GM04503 (cell line): ENCODE data around the gene SOCS1.

Experiments used
- DNase-seq: peaks from one replicate; pipeline ENCODE4 v3.0.0-alpha.2; 2012; ENCODE audit warnings: low read depth

SOCS1 gene

DNA sequence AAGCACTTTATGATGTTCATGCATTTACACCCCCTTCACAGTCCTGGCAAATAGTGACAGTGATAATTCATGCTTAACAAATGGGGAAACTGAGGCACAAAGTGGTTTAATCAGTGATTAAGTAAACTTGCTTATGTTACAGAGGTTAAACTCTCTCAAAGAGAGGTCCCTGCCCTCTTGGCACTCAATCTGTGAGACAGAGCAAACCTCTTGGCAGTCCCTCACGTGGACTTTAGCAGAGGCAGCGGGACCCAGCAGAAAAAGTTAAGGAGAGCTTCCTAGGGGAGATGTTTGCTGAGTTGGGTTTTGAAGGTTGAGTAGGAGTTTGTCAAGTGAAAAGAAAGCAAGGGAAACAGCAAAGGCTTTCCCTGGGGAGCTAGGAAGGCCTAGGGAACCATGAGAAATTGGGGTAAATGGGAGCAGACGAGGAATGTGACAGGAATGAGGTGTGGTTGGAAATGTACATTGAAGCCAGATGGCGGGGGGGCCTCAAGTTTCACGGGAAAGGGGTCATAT, 10.7 kb downstream of the SOCS1 start:
- no peak for DNase-seq

DNA sequence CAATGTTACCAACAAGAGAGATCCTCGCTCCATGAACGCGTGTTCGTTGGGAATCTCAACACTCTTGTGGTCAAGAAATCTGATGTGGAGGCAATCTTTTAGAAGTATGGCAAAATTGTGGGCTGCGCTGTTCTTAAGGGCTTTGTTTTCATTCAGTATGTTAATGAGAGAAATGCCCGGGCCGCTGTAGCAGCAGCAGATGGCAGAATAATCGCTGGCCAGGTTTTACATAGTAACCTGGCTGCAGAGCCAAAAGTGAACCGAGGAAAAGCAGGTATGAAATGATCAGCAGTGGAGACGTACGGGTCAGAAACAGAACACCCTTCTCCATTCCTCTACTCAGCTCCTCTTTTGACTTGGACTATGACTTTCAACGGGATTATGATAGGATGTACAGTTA, 13.3 kb downstream of the SOCS1 start:
- DNase-seq: no peak

DNA sequence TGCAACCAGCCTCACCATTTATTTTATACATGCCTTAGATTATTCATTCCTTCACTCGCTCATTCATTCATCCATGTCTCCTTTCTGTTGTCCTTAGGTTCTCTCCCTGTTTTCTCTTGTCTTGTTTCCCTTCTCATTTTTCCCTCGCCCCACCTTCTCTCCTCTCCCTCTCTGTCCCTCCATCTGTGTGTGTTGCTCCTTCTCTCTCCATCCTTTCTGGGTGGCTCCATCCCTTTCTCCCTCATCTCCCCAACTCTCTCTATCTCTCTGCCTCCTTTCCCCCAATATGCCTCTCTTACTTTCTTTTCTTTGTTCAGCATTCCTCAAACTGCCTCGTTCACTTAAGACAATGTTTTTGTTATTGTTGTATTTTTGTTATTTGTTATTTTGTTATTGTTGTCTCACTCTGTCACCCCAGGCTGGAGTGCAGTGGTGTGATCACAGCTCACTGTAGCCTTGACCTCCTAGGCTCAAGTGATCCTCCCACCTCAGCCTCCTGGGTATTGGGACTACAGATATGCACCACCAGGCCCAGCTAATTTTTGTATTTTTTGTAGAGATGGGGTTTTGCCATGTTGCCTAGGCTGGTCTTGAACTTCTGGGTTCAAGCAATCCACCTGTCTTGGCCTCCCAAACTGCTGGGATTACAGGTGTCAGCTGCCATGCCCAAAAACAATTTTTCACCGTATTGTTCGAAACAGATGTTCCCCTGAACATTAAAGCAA, 14.4 kb downstream of the SOCS1 start:
- no peak for DNase-seq

DNA sequence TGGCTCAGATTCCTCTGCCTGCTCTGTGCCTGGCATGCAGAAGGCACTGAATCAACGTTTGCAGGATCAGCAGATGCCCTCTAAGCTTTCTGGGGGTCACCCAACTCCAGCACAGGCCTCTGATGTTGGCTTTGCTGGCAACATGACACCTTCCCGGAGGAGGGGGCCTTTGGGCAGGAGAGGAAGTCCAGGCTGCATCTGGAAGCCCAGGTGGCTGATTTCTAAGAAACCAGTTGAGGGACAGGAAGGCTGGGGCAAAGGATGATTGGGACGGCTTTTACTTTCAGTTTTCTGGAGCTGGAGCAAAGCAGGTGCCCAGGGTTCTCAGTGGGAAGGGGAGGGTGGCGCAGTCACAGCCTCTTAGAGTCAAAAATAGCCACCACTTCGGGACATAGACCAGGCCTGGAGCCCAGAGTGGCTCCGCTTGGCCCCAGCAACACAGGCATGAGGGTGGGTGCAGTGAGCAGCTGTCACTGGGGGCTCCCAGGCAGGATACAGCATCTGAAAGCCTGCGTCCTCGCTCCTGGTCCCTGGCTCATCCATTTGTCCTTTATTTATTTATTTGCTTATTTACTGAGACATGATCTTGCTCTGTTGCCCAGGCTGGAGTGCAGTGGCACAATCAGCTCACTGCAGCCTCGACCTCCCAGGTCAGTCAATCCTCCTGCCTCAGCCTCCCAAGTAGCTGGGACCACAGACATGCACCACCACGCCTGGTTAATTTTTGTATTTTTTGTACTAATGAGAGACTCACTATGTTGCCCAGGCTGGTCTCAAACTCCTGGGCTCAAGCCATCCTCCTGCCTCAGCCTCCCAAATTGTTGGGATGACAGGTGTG, 15.1 kb downstream of the SOCS1 start:
- DNase-seq: no peak

DNA sequence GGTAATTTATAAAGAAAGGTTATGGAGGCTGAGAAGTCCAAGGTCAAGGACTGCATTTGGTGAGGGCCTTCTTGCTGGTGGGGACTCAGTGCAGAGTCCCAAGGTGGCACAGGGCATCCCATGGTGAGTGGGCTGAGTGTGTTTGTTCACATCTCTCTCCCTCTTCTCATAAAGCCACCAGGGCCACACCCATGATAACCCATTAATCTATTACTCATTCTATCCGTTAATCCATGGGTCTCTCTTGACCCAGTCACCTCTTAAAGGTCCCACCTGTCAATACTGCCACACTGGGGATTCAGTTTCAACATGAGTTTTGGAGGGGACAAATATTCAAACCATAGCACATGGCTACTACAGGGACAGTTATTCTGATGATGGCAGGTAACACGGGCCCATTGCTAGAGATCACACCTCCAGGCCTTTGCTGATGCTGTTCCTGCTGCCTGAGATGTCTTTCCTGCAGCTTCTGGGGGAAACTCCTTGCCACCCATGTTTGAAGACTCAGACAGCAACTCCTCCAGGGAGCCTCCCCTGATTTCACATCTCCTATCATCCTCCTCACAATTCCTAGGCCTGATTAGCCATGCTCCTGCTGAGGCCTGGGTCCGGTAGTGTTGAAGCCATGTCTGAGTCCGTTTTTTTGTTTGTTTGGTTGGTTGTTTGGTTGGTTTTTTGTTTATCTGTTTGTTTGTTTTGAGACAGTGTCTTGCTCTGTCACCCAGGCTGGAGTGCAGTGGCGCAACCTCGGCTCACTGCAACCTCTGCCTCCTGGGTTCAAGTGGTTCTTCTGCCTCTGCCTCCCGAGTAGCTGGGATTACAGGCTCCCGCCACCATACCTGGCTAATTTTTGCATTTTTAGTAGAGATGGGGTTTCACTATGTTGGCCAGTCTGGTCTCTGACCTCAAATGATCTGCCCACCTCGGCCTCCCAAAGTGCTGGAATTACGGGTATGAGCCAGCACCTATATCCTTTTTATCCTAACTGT, 16.1 kb downstream of the SOCS1 start:
- DNase-seq: no peak

DNA sequence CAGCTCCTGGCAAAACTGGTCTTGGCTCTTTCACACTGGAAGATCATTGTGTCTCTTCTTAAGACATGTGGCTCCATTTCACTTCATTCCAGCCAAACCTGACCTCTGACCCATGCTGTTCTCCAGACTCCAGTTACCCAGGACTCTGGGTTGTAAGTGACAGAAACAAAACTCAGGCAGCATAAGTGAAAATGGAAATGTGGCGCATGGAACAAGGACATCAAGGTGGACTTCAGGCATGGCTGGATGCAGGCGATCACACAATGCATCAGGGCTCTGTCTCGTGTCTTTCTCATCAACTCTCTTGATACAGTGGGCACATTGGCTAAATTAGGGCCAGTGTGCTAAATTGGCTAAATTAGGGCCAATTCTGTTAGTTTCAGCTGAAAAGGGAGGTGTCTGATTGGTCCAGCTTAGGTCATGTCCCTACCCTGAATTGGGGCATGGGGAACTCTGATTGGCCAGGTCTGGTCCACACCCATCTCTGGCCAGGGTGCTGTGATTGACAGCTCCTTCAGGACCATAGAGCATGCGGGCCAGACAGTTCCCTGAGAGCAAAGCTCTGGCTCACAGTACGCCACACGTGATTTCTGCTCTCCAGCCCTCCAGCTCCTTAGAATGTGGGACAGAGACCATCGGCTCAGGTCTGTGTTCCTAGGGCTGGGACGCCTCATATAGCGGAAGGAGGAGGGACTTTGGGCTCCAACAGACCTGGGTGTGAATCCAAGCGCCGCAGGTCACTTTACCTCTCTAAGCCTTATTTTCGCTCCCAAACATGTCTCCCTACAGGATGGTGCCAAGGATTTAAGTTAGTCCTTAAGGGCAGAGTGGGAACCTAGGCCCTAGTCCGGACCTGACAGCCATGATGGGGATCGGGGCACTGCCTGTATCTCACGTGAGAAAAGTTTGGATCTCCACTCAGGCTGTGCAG, 17.5 kb downstream of the SOCS1 start:
- DNase-seq: no peak

DNA sequence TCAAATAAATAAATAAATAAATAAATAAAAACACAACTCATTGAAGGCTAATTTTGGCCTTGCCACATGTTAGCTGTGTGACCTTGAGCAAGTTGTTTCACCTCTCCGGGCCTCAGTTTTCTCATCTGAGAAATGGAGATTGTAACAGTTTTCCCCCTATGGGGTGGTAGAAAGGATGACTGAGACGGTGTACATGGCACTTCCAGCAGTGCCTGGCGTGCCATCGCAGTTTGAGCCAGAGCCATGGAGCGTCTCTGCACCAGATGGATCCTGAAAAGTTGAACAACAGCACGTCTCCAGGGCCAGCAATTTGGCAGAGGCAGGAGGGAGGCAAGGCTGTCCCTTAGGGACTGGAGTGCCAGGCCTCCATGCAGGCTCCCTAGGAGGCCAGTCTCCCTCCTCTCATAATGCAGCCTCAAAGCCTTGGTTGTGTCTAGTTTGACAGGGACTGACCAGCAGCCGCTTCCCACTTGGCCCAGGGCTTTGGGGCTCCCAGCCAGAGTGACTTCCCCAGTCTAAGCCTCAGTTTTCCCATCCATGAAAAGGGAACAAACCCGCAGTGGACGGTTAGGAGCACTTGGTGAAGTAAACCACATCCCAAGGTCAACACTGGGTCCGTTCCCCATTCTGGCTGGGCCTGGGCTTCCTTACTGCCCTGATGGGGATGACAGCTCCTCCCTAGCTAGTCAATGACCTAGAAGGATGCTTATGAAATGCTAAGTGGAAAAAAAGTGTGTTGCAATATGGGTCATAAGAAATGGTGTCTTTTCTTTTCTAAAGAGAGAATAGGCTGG, 19.3 kb downstream of the SOCS1 start:
- no peak for DNase-seq

DNA sequence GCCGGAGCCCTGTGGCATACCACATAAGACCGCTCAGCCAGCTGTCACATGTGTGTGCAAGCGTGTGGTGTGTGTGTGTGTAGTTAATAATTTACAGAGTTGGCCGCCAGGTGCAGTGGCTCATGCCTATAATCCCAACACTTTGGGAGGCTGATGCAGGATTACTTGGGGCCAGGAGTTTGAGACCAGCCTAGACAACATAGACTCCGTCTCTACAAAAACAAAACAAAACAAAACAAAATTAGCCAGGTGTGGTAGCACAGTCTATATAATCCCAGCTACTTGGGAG, 20.4 kb downstream of the SOCS1 start:
- no peak for DNase-seq

DNA sequence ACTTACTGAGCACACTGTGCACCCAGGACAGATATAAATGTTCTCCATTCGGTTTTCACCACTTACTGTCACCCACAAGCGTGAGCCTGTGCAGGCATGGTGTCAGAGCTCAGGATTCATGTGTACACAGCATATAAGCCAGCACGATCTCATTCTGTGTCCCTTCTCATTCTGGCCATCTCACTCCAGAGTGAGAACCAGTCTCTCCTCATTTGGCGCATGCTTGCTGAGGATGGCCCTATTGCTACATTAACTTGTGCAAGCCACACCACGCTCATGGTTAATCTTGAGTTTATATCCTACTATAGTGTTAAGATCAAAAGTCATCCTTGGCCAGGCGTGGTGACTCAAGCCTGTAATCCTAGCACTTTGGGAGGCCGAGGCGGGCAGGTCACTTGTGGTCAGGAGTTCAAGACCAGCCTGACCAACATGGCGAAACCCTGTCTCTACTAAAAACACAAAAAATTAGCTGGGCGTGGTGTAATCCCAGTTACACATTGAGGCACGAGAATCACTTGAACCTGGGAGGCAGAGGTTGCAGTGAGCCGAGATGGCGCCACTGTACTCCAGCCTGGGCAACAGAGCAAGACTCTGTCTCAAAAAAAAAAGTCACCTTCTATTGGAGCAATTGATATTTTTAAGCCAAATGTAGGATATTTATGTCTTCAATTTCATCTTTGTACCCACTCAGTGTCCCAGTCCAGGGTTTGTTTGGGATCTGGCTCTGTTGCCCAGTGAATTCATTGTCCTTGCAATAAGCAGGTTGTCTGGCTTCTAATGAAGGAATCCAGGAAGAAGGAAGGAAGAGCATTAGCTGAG, 20.9 kb downstream of the SOCS1 start:
- DNase-seq: no peak

DNA sequence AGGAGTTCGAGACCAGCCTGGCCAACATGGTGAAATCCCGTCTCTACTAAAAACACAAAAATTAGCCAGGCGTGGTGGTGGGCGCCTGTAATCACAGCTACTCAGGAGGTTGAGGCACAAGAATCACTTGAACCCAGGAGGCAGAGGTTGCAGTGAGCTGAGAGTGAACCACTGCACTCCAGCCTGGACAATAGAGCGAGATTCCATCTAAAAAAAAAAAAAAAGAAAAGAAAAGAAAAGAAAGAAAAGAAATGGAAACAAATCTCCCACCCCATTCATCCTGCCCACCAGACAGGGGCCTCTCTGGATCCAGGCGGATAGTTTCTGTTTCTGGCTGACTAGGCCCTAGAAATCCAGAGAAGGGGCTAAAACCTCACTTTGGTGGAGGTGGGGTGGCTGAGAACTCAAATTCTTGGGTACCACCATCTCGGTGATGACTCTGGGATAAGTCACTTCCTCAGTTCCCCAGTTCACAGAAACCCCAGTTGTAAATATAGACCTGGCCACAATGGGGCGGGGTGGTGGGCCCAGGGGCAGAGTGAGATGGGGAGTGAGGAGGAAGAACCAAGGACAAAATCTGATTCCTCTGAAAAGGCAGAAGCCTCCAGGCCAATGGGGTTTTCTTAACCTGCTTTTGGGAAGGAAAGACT, 22.2 kb downstream of the SOCS1 start:
- DNase-seq: no peak

DNA sequence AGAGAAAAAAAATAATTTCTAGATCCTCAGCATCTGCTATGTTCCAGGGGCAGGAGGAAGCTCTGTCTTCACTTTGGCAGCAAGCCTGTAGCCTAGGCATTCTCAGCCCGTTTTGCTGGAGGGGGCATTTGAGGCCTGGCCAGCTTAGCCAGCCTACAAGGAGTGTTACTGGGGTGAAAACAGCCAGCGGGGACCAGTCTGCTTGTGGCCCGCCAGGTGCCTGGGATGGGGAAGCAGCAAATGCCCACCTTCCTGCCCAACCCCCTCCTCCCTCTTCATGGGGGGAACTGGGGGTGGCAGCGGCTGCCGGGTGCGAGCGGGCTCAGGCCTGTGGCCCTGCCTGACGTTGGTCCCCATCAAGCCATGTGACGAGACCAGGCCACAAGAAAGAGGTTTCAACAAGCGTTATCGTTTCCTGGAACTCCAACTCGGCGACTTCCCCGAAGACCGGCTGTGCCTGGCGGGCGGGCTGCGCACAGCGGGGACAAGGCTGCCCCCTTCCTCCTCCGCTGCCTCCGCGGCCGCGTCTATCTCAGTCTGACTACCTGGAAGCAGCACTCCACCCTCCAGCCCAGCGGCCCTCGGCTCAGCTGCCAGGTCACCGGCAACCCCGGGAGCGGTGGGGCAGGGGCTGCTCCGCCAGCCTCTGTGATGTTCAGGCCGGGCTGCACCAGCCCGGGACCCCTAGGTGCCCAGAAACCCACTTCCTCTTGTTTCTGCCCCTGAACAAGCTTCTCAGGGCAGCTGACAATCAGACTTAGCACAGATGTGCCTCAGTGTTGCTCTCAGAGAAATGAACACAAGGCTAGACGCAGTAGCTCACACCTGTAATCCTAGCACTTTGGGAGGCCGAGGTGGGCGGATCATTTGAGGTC, 22.9 kb downstream of the SOCS1 start:
- no peak for DNase-seq

DNA sequence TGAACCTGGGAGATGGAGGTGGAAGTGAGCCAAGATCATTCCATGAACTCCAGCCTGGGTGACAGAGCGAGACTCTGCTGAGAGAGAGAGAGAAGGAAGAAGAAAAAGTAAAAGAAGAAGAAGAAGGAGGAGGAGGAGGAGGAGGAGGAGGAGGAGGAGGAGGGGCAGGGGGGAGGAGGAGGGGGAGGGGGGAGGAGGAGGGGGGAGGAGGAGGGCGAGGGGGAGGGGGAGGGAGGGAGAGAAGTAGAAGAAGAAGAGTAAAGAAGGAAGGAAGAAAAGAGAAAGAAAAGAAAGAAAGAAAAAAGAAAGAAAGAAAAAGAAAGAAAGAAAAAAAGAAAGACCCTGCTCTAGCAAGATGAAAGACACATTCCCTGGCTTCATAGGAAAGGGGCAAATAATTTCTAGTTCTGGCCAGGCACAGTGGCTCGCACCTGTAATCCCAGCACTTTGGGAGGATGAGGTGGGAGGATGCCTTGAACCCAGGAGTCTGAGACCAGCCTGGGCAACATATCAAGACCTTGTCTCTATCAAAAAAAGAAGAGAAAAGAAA, 23.6 kb downstream of the SOCS1 start:
- DNase-seq: no peak

DNA sequence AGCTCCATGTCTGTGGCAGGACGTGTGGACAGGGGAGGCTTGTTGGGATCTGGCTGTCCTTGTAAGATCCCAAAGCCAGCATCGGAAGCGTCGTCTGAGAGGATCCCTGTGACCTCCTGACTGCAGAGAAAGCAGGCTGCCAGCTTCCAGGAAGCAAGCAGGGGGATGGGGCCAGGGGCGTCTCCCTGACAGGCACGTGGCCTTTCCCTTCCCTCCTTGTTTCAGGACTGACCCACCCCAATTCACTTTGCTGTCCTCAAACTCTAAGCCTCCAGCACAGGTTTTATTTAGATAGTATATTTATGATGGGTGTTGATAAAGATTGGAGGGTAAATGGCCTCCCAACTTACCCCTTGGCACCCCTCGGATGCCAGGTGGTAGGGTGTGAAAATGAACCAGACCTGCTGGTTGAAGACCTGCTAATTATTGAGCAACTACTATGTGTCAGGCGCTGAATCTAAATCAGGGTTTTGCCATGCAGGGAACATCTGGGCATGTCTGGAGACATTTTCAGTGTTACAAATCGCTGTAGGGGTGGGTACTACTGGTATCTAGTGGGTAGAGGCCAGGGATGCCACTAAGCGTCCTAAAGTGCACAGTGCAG, 24.5 kb downstream of the SOCS1 start:
- no peak for DNase-seq

DNA sequence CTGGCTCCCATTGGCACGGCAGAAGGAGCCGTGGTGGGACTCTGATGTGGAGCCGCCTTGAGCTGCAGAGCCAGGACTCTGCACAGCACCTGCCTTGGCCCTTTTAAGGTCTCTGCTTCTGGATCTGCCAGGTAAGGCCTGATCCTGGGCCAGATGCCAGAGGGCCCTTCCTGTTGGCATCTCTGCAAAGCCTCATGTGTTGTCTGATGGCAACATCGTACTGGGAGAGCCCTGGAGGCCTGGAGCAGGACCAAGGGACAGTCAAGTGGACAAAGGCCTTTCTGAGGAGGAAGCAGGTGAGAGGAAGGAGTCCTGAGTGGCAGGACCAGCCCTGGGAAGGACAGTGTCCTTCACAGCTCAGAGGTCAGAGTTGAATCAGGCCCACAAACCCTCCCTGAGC, 26.1 kb downstream of the SOCS1 start:
- DNase-seq: no peak

DNA sequence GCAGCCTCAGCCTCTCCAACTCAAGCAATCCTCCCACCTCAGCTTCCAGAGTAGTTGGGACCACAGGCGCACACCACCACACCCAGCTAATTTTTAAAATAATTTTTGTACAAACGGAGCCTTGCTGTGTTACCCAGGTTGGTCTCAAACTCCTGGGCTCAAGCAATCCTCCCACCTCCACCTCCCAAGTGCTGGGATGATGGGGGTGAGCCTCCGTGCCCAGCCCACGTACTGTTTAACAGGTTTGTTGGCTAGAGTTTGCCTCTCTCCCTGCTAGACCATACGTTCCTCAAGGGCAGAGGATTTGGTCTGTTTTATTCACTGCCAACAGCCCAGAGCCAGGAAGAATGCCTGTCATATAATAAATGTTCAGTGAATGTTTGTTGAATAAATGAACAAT, 26.6 kb downstream of the SOCS1 start:
- no peak for DNase-seq

DNA sequence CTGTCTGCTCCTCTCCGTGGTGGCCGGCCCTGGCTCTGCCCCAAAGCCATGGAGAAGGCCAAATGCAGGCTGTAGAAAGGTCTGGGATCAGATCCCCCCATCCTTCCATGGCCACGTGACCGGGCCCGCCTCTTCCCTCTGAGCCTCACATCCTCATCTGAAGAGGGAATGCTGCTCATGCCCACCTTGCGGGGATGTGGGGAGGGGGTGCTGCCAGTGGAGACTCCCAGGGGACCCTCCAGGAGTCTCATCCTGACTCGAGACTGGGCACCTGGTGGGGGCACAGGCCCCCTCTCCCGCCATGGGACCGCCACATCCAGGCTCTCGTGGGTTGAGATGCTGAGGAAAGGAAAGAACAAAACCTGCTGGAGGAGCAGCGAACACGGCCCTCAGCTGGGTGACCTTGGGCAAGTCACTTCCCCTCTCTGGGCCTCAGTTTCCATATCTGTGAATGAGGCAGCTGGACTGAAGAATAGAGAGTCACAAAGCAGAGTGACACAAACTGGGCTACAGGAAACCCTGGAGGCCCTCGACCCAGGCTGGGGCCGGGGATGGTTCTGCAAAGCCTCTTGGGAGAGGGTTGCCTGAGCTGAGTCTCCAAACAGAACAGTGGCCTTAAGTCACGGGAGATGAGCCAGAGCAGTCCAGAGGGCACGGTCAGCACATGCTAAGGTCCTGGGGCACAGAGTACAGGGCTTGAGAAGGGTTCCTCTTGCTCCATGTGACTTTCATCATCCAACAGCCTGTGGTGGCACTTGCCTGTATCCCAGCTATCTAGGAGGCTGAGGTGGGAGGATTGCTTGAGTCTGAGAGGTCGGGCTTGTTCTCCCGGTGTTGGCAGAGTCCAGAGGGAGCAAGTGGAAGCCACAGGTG, 30.1 kb downstream of the SOCS1 start:
- no peak for DNase-seq
